IMR-90 (cell line): ENCODE data around the gene PMS2. TPM values are rescaled to one million over a fixed set of nuclear protein-coding genes. Genes with fewer than 3 reads are reported as not detected.
"Not testable (repeated sequence)": the region's sequence is repeated elsewhere in the genome, so short reads cannot be mapped to it uniquely, and the experiment has no call there.

Experiments used
- ATAC-seq: fragments of 200-7000 bp; cut with Tn5 transposase; 2 replicates; pipeline ENCODE4 v1.9.1; 2020; ENCODE audit warnings: low read depth, mild to moderate bottlenecking, moderate library complexity
- BruUV-seq: library from RNA; stranded (reverse); fragments of 400-500 nt; replicated peaks from 2 replicates; lab custom pipeline; 2021; lab: Mats Ljungman, UMichigan
- CTCF ChIA-PET: fragments of 300-600 bp; formaldehyde crosslinking; extraction: SDS; loops from one replicate; lab custom pipeline; 2021; ENCODE audit warnings: antibody characterized with exemption; lab: Yijun Ruan, JAX
- POLR2A ChIA-PET: fragments of 300-600 bp; sonication (Branson Sonifier 250); formaldehyde crosslinking; loops from one replicate; lab custom pipeline; 2022; ENCODE audit warnings: antibody characterized with exemption; ENCODE audit not compliant: unreplicated experiment; lab: Charles Lee
- DNase-seq: peaks from one replicate; pipeline ENCODE4 v3.0.0; 2013
- H2AFZ ChIP-seq: replicated peaks from 2 replicates; pipeline ENCODE3; 2013; ENCODE audit warnings: low read length, mild to moderate bottlenecking; ENCODE audit not compliant: poor library complexity
- H2AK5ac ChIP-seq: 2 replicates; pipeline ENCODE4 v1.6.1; 2013; ENCODE audit warnings: low read depth, low read length, inconsistent platforms
- H2AK9ac ChIP-seq: replicated peaks from 2 replicates; pipeline ENCODE3; 2013; ENCODE audit warnings: mild to moderate bottlenecking, low read depth, low read length, moderate library complexity; ENCODE audit not compliant: poor library complexity
- H2BK120ac ChIP-seq: 2 replicates; pipeline ENCODE4 v1.6.1; 2013; ENCODE audit warnings: low read depth, low read length, inconsistent platforms
- H2BK15ac ChIP-seq: 3 replicates; pipeline ENCODE4 v1.6.1; 2013; ENCODE audit warnings: low read depth, low read length, inconsistent platforms
- H2BK20ac ChIP-seq: 2 replicates; pipeline ENCODE4 v1.6.1; 2013; ENCODE audit warnings: low read depth, mild to moderate bottlenecking, inconsistent platforms, low read length, moderate library complexity
- H2BK5ac ChIP-seq: 2 replicates; pipeline ENCODE4 v1.6.1; 2013; ENCODE audit warnings: mild to moderate bottlenecking, low read depth, low read length, inconsistent platforms; ENCODE audit not compliant: poor library complexity, severe bottlenecking
- H3K14ac ChIP-seq: replicated peaks from 2 replicates; pipeline ENCODE4 v1.6.1; 2013; ENCODE audit warnings: low read depth, low read length, inconsistent platforms
- H3K18ac ChIP-seq: 2 replicates; pipeline ENCODE4 v1.6.1; 2013; ENCODE audit warnings: low read depth, low read length, control low read depth
- H3K23ac ChIP-seq: 2 replicates; pipeline ENCODE4 v1.6.1; 2013; ENCODE audit warnings: low read depth, low read length, inconsistent platforms
- H3K27ac ChIP-seq: 2 replicates; pipeline ENCODE4 v1.5.1; 2013; ENCODE audit warnings: mild to moderate bottlenecking, control low read depth, low read length; ENCODE audit not compliant: insufficient read depth
- H3K27me3 ChIP-seq: 2 replicates; pipeline ENCODE4 v1.6.1; 2013; ENCODE audit warnings: low read length; ENCODE audit not compliant: control insufficient read depth, insufficient read depth
- H3K36me3 ChIP-seq: 2 replicates; pipeline ENCODE4 v1.6.1; 2013; ENCODE audit warnings: low read length, mixed read lengths; ENCODE audit not compliant: control insufficient read depth, insufficient read depth
- H3K4ac ChIP-seq: 2 replicates; pipeline ENCODE4 v1.6.1; 2013; ENCODE audit warnings: low read depth, low read length, inconsistent platforms
- H3K4me1 ChIP-seq: 2 replicates; pipeline ENCODE4 v1.6.1; 2013; ENCODE audit warnings: low read length, mixed read lengths; ENCODE audit not compliant: control insufficient read depth, insufficient read depth
- H3K4me2 ChIP-seq: 2 replicates; pipeline ENCODE4 v1.6.1; 2013; ENCODE audit warnings: low read depth, mild to moderate bottlenecking, control low read depth, low read length, moderate library complexity
- H3K4me3 ChIP-seq: 2 replicates; pipeline ENCODE4 v1.5.1; 2013; ENCODE audit warnings: low read depth, mild to moderate bottlenecking, control low read depth, low read length, moderate library complexity; ENCODE audit not compliant: insufficient read depth
- H3K56ac ChIP-seq: 2 replicates; pipeline ENCODE4 v1.6.1; 2013; ENCODE audit warnings: low read length, inconsistent platforms; ENCODE audit not compliant: insufficient read depth; ENCODE audit errors: extremely low read depth
- H3K79me1 ChIP-seq, 2 experiments: 2 replicates each; pipeline ENCODE4 v1.6.1; 2013; ENCODE audit warnings: low read length in 2 of 2, inconsistent platforms in 1 of 2, low read depth in 1 of 2
- H3K9ac ChIP-seq: 2 replicates; pipeline ENCODE4 v1.6.1; 2013; ENCODE audit warnings: low read depth, low read length, control low read depth
- H3K9me1 ChIP-seq: 2 replicates; pipeline ENCODE4 v1.6.1; 2013; ENCODE audit warnings: low read length, inconsistent platforms; ENCODE audit not compliant: insufficient read depth
- H3K9me3 ChIP-seq: 2 replicates; pipeline ENCODE4 v1.6.1; 2013; ENCODE audit warnings: low read length; ENCODE audit not compliant: control insufficient read depth, insufficient read depth
- H4K20me1 ChIP-seq: 2 replicates; pipeline ENCODE4 v1.6.1; 2013; ENCODE audit warnings: low read length, inconsistent platforms; ENCODE audit not compliant: insufficient read depth
- H4K5ac ChIP-seq: 2 replicates; pipeline ENCODE4 v1.6.1; 2013; ENCODE audit warnings: mild to moderate bottlenecking, low read depth, low read length, control low read depth
- H4K8ac ChIP-seq, 2 experiments: 2 replicates each; pipeline ENCODE4 v1.6.1; 2013; ENCODE audit warnings: low read depth in 2 of 2, low read length in 2 of 2, control low read depth in 1 of 2, inconsistent platforms in 1 of 2
- H4K91ac ChIP-seq: 2 replicates; pipeline ENCODE4 v1.6.1; 2013; ENCODE audit warnings: low read depth, low read length, inconsistent platforms; ENCODE audit not compliant: insufficient read depth
- WGBS, 2 experiments: methylation state at CpG; one replicate each; pipeline versions ENCODE4 v1.1.5 to v1.1.7; 2013; ENCODE audit warnings: missing lambda C conversion rate in 2 of 2; ENCODE audit not compliant: insufficient read length in 1 of 2; ENCODE audit errors: extremely low coverage in 2 of 2; 5-methylcytosine and 5-hydroxymethylcytosine counted together
- dilution Hi-C: fragments of 300-500 bp; cut with HindIII; formaldehyde crosslinking; loops from one replicate; pipeline ENCODE4 v1.14.3; 2018; ENCODE audit warnings: low sequenced_read_pairs; ENCODE audit not compliant: unreplicated experiment
- in situ Hi-C: fragments of 300-500 bp; cut with MboI; formaldehyde crosslinking; loops from 3 replicates; pipeline ENCODE4 v1.14.3; 2019; ENCODE audit warnings: low sequenced_read_pairs, inconsistent platforms, mixed read lengths
- intact Hi-C: fragments of 100-400 bp; cut with micrococcal nuclease; formaldehyde crosslinking; loops from 2 replicates; pipeline ENCODE4 v1.10.0; 2022
- polyA plus RNA-seq, 3 experiments: library from polyadenylated mRNA; depleted of rRNA; stranded (reverse); fragments of >200 nt; gene quantifications; 2 replicates each; pipeline ENCODE4 v1.2.3, GENCODE V29; 2012; ENCODE audit warnings: low replicate concordance in 1 of 3
- total RNA-seq: library from RNA; depleted of rRNA; stranded (reverse); fragments of >200 nt; gene quantifications from 2 replicates; pipeline ENCODE4 v1.2.3, GENCODE V29; 2012

Gene PMS2
- total and polyA plus RNA-seq, 2 of the 4 experiments (the other 2 are of a cell fraction), result 6.8 to 14.3 TPM

- H4K5ac ChIP-seq, H2BK5ac ChIP-seq, H4K8ac ChIP-seq, H2AK9ac ChIP-seq, H3K79me1 ChIP-seq, dilution Hi-C loops, H3K27ac ChIP-seq, intact Hi-C loops, H4K91ac ChIP-seq, POLR2A ChIA-PET, H3K36me3 ChIP-seq, BruUV-seq, H2AK5ac ChIP-seq, H3K18ac ChIP-seq, H2BK120ac ChIP-seq, ATAC-seq, H4K20me1 ChIP-seq, H3K23ac ChIP-seq, H3K56ac ChIP-seq, H3K9me3 ChIP-seq, H3K27me3 ChIP-seq, H3K9ac ChIP-seq, H3K4ac ChIP-seq, H3K14ac ChIP-seq, H3K9me1 ChIP-seq, H3K4me3 ChIP-seq, H3K4me1 ChIP-seq, H2BK20ac ChIP-seq, H2AFZ ChIP-seq, DNase-seq, H2BK15ac ChIP-seq, in situ Hi-C loops, CTCF ChIA-PET, H3K4me2 ChIP-seq: not testable (repeated sequence)
- no CpG with 5 or more reads among the region's 7 CpGs for WGBS, 2 experiments
These were observed 45.0 kb downstream of the PMS2 start for GRCh38 chr7:5963810-5964209.

GRCh38 chr7:5963205-5963604 is 45.6 kb downstream of the PMS2 start:
- H3K27me3 ChIP-seq, H3K79me1 ChIP-seq, H3K9ac ChIP-seq, BruUV-seq, H2AFZ ChIP-seq, H3K4me2 ChIP-seq, dilution Hi-C loops, H3K4me1 ChIP-seq, H3K56ac ChIP-seq, ATAC-seq, H4K91ac ChIP-seq, H2BK20ac ChIP-seq, H3K14ac ChIP-seq, H3K36me3 ChIP-seq, H2BK120ac ChIP-seq, in situ Hi-C loops, H2AK9ac ChIP-seq, H4K5ac ChIP-seq, H3K23ac ChIP-seq, H3K9me3 ChIP-seq, H2BK5ac ChIP-seq, H3K4me3 ChIP-seq, H3K4ac ChIP-seq, POLR2A ChIA-PET, intact Hi-C loops, DNase-seq, H2AK5ac ChIP-seq, H3K18ac ChIP-seq, H4K20me1 ChIP-seq, H2BK15ac ChIP-seq, H3K9me1 ChIP-seq, H4K8ac ChIP-seq, CTCF ChIA-PET, H3K27ac ChIP-seq: not testable (repeated sequence)
- WGBS, 2 experiments, result no CpG with 5 or more reads among the region's 13 CpGs
